Measurements from ENCODE around the gene CDS2.

- TF ChIP-seq CTCF (IDR thresholded peaks at IDR 0.05) (no peak), PRDM15 (CRISPR knock-in tag; IDR thresholded peaks at IDR 0.05) (no peak), MAX (CRISPR knock-in tag; IDR thresholded peaks at IDR 0.05) (no peak), ELF4 (CRISPR knock-in tag; IDR thresholded peaks at IDR 0.05; ENCODE audit: low read depth) (no peak), SP1 (CRISPR knock-in tag; conservative IDR thresholded peaks at IDR 0.05) (no peak), TEAD4 (CRISPR knock-in tag; IDR thresholded peaks at IDR 0.05) (no peak), ZNF416 (CRISPR knock-in tag; IDR thresholded peaks at IDR 0.05) (no peak), KAT7 (CRISPR knock-in tag; IDR thresholded peaks at IDR 0.05; ENCODE audit: borderline replicate concordance) (no peak), GRHL2 (CRISPR knock-in tag; IDR thresholded peaks at IDR 0.05; ENCODE audit: insufficient replicate concordance, severe bottlenecking) (no peak), ZBTB43 (CRISPR knock-in tag; IDR thresholded peaks at IDR 0.05) (no peak), FOXK1 (CRISPR knock-in tag; IDR thresholded peaks at IDR 0.05) (no peak), ATF1 (CRISPR knock-in tag; IDR thresholded peaks at IDR 0.05) (no peak), ZNF423 (CRISPR knock-in tag; IDR thresholded peaks at IDR 0.05) (no peak)
Measured at GRCh38 chr20:5221061-5221430, 94.2 kb downstream of the CDS2 start.
